HCT116 (cell line): ENCODE results near the gene UBE2F. TPM values are rescaled to one million over a fixed set of nuclear protein-coding genes. Genes with fewer than 3 reads are reported as not detected.
"Not testable (repeated sequence)": the region's sequence is repeated elsewhere in the genome, so short reads cannot be mapped to it uniquely, and the experiment has no call there.

Experiments
- ATAC-seq: fragments of 200-7000 bp; cut with Tn5 transposase; 2 replicates; pipeline ENCODE4 v1.9.1; 2020; ENCODE audit warnings: mild to moderate bottlenecking, moderate library complexity
- BruUV-seq: library from RNA; stranded (reverse); fragments of 400-500 nt; replicated peaks from 2 replicates; lab custom pipeline; 2021; lab: Mats Ljungman, UMichigan
- CTCF ChIA-PET: fragments of 300-600 bp; sonication (Branson Sonifier 250); formaldehyde crosslinking; loops from one replicate; lab custom pipeline; 2021; ENCODE audit warnings: antibody characterized with exemption; lab: Charles Lee
- POLR2A ChIA-PET: fragments of 300-600, 350-600 bp; sonication (Branson Sonifier 250); formaldehyde crosslinking; loops from one replicate; lab custom pipeline; 2021; ENCODE audit warnings: antibody characterized with exemption; lab: Charles Lee
- RAD21 ChIA-PET, 2 experiments: fragments of 300-600 bp; sonication (Branson Sonifier 250); formaldehyde crosslinking; loops; one replicate each; lab custom pipeline; 2023; ENCODE audit warnings: low total read pairs in 2 of 2; ENCODE audit not compliant: uncharacterized antibody in 2 of 2, unreplicated experiment in 2 of 2, low non-redundant PET in 1 of 2; lab: Charles Lee
- DNase-seq: peaks from one replicate; pipeline ENCODE4 v3.0.0-alpha.2; 2010; ENCODE audit warnings: low read depth, low spot score
- H2AFZ ChIP-seq: fragments of 200-600 bp; shearing (Covaris generic), sonication (generic); 2 replicates; pipeline ENCODE4 v1.6.1; 2017; ENCODE audit warnings: low read depth, mixed run types, mixed read lengths, antibody characterized with exemption, low read length; ENCODE audit not compliant: poor library complexity, severe bottlenecking
- H3K27ac ChIP-seq: 2 replicates; pipeline ENCODE4 v1.5.1; 2012; ENCODE audit warnings: low read depth, low read length
- H3K27me3 ChIP-seq: fragments of 200-600 bp; sonication (generic); 2 replicates; pipeline ENCODE4 v1.6.1; 2016; ENCODE audit warnings: mixed run types, low read length, mixed read lengths; ENCODE audit not compliant: insufficient read depth
- H3K36me3 ChIP-seq, 2 experiments: fragments of 200-500 bp in 1 of 2; fragments of 200-600 bp in 1 of 2; sonication (Bioruptor generic) in 1 of 2; sonication (generic) in 1 of 2; 2 replicates each; pipeline versions ENCODE4 v1.5.1 to v1.6.1; 2014 to 2016; ENCODE audit warnings: low read length in 2 of 2, inconsistent platforms in 1 of 2, mixed read lengths in 1 of 2, mixed run types in 1 of 2; ENCODE audit not compliant: insufficient read depth in 2 of 2, control insufficient read depth in 1 of 2
- H3K4me1 ChIP-seq, 2 experiments: fragments of 200-600 bp in 1 of 2; sonication (generic) in 1 of 2; 2 replicates each; pipeline versions ENCODE4 v1.5.1 to v1.6.1; 2012 to 2017; ENCODE audit warnings: low read length in 2 of 2, inconsistent platforms in 1 of 2, mild to moderate bottlenecking in 1 of 2, mixed read lengths in 1 of 2, mixed run types in 1 of 2, moderate library complexity in 1 of 2; ENCODE audit not compliant: insufficient read depth in 2 of 2, control insufficient read depth in 1 of 2
- H3K4me2 ChIP-seq: fragments of 200-600 bp; sonication (generic); 2 replicates; pipeline ENCODE4 v1.6.1; 2017; ENCODE audit warnings: mixed run types, low read length, mixed read lengths
- H3K4me3 ChIP-seq, 2 experiments: fragments of 200-600 bp in 1 of 2; sonication (generic) in 1 of 2; replicated peaks in 1 of 2; 2 replicates each; pipeline ENCODE4 v1.5.1; 2011 to 2016; ENCODE audit warnings: low read length in 2 of 2, control low read depth in 1 of 2, low read depth in 1 of 2, mild to moderate bottlenecking in 1 of 2, mixed read lengths in 1 of 2, mixed run types in 1 of 2
- H3K79me2 ChIP-seq: fragments of 200-600 bp; sonication (generic); 2 replicates; pipeline ENCODE4 v1.6.1; 2017; ENCODE audit warnings: mild to moderate bottlenecking, mixed run types, low read length, moderate library complexity, mixed read lengths; ENCODE audit not compliant: insufficient read depth
- H3K9ac ChIP-seq: fragments of 200-600 bp; sonication (generic); 2 replicates; pipeline ENCODE4 v1.6.1; 2016; ENCODE audit warnings: low read length, mixed read lengths
- H3K9me2 ChIP-seq: fragments of 200-600 bp; sonication (generic), shearing (Covaris generic); 2 replicates; pipeline ENCODE4 v1.6.1; 2017; ENCODE audit warnings: mixed run types, mild to moderate bottlenecking, moderate library complexity; ENCODE audit not compliant: insufficient read depth
- H3K9me3 ChIP-seq, 2 experiments: fragments of 200-500 bp in 1 of 2; fragments of 200-600 bp in 1 of 2; sonication (Bioruptor generic) in 1 of 2; sonication (generic) in 1 of 2; 2 replicates each; pipeline ENCODE4 v1.6.1; 2014 to 2017; ENCODE audit warnings: low read length in 2 of 2, mixed read lengths in 2 of 2, inconsistent platforms in 1 of 2, low read depth in 1 of 2, mild to moderate bottlenecking in 1 of 2, mixed run types in 1 of 2, moderate library complexity in 1 of 2; ENCODE audit not compliant: control insufficient read depth in 1 of 2, insufficient read depth in 1 of 2
- H4K20me1 ChIP-seq: fragments of 200-600 bp; sonication (generic), shearing (Covaris generic); 2 replicates; pipeline ENCODE4 v1.6.1; 2017; ENCODE audit warnings: mixed run types, mild to moderate bottlenecking, moderate library complexity; ENCODE audit not compliant: insufficient read depth
- CBX3 ChIP-seq: IDR thresholded peaks from 2 replicates; pipeline ENCODE4 v1.6.1; 2012; ENCODE audit warnings: low read depth
- EZH2 ChIP-seq: fragments of 200-600 bp; sonication (generic); IDR thresholded peaks from 2 replicates; pipeline ENCODE4 v1.6.1; 2017; ENCODE audit warnings: antibody characterized with exemption, mixed run types
- EZH2phosphoT487 ChIP-seq: fragments of 200-600 bp; IDR thresholded peaks from 2 replicates; pipeline ENCODE4 v1.6.1; 2018; ENCODE audit warnings: antibody characterized with exemption, borderline replicate concordance
- POLR2AphosphoS5 ChIP-seq: IDR thresholded peaks from 2 replicates; pipeline ENCODE4 v1.6.1; 2011; ENCODE audit warnings: mild to moderate bottlenecking, low read depth, low read length, moderate library complexity
- ZFX ChIP-seq: fragments of 450-650 bp; IDR thresholded peaks from 2 replicates; pipeline ENCODE4 v1.6.1; 2017
- intact Hi-C: fragments of 100-400 bp; cut with micrococcal nuclease; formaldehyde crosslinking; loops from 2 replicates; pipeline ENCODE4 v1.10.0; 2022
- total RNA-seq: library from RNA; stranded (reverse); gene quantifications from one replicate; pipeline ENCODE4 v1.2.1, GENCODE V29; 2021; ENCODE audit not compliant: unreplicated experiment
- TF ChIP-seq, protein P1 (sequence below): IDR thresholded peaks from 2 replicates; pipeline ENCODE4 v1.6.1; 2012; ENCODE audit warnings: low read depth

UBE2F gene
- total RNA-seq, 1 experiment from 2014 or later, result 32.8 TPM

GRCh38 chr2:238032755-238033337, 66.0 kb downstream of the UBE2F start:
- POLR2A ChIA-PET, result no interaction called here
- RAD21 ChIA-PET, result no interaction called here

DNA sequence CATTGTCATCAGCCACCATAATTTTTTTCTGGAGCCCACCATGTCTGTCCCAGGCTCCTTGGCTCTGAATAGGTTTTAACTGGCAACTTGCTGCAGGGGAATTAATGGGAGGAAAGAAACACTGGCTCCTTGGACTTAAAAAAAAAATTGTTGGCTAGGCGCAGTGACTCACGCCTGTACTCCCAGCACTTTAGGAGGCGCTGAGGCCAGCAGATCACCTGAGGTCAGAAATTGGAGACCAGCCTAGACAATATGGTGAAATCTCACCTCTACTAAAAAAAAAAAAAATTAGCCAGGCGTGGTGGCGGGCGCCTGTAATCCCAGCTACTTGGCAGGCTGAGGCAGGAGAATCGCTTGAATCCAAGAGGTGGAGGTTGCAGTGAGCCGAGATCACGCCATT, 67.2 kb downstream of the UBE2F start:
- H3K4me2 ChIP-seq, POLR2A ChIA-PET, ATAC-seq: not testable (repeated sequence)

More at GRCh38 chr2:238032755-238033337, 66.0 kb downstream of the UBE2F start:
- no TSS peak for BruUV-seq
- Histone ChIP-seq H3K4me1 (no peaks in the 10 kb centered on the region), H3K27ac (no peak overlapping the region), H3K4me3 (no peak overlapping the region), H3K9me2 (no peaks in the 10 kb centered on the region), H3K9me3 (no peaks in the 10 kb centered on the region), H3K79me2 (no peaks in the 10 kb centered on the region), H4K20me1 (no peaks in the 10 kb centered on the region), H3K36me3 (no peaks in the 10 kb centered on the region; a peak in 1 of 4 replicates), H2AFZ (no peak overlapping the region), H3K27me3 (no peaks in the 10 kb centered on the region), H3K4me2 (no peak overlapping the region), H3K9ac (no peak overlapping the region)
- CTCF ChIA-PET, result no interaction called here
- intact Hi-C loops, result no loop called here
- no peak for ATAC-seq
- no peak for DNase-seq
- TF ChIP-seq EZH2phosphoT487, result no peak
- TF ChIP-seq EZH2, result no peak
- TF ChIP-seq CBX3, result no peak
- TF ChIP-seq, protein P1, sequence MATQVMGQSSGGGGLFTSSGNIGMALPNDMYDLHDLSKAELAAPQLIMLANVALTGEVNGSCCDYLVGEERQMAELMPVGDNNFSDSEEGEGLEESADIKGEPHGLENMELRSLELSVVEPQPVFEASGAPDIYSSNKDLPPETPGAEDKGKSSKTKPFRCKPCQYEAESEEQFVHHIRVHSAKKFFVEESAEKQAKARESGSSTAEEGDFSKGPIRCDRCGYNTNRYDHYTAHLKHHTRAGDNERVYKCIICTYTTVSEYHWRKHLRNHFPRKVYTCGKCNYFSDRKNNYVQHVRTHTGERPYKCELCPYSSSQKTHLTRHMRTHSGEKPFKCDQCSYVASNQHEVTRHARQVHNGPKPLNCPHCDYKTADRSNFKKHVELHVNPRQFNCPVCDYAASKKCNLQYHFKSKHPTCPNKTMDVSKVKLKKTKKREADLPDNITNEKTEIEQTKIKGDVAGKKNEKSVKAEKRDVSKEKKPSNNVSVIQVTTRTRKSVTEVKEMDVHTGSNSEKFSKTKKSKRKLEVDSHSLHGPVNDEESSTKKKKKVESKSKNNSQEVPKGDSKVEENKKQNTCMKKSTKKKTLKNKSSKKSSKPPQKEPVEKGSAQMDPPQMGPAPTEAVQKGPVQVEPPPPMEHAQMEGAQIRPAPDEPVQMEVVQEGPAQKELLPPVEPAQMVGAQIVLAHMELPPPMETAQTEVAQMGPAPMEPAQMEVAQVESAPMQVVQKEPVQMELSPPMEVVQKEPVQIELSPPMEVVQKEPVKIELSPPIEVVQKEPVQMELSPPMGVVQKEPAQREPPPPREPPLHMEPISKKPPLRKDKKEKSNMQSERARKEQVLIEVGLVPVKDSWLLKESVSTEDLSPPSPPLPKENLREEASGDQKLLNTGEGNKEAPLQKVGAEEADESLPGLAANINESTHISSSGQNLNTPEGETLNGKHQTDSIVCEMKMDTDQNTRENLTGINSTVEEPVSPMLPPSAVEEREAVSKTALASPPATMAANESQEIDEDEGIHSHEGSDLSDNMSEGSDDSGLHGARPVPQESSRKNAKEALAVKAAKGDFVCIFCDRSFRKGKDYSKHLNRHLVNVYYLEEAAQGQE, result no peak
- no peak for TF ChIP-seq ZFX
- TF ChIP-seq POLR2AphosphoS5, result no peak

More for the DNA sequence above, 67.2 kb downstream of the UBE2F start:
- H3K79me2 ChIP-seq, H3K36me3 ChIP-seq, BruUV-seq, DNase-seq, H2AFZ ChIP-seq, H3K4me1 ChIP-seq, H3K27ac ChIP-seq, H3K9me2 ChIP-seq, intact Hi-C loops, H4K20me1 ChIP-seq, H3K27me3 ChIP-seq, H3K4me3 ChIP-seq, RAD21 ChIA-PET, H3K9me3 ChIP-seq, H3K9ac ChIP-seq, CTCF ChIA-PET: not testable (repeated sequence)
